GM12873 (cell line): ENCODE data around the gene CISH.

Source experiments
- TF ChIP-seq, protein P1 (sequence below): IDR thresholded peaks from 2 replicates; pipeline ENCODE4 v1.5.1; 2012; ENCODE audit warnings: low read depth, mild to moderate bottlenecking, moderate library complexity, low read length, control low read depth; ENCODE audit not compliant: insufficient read depth; ENCODE audit errors: missing control alignments

The CISH gene

DNA sequence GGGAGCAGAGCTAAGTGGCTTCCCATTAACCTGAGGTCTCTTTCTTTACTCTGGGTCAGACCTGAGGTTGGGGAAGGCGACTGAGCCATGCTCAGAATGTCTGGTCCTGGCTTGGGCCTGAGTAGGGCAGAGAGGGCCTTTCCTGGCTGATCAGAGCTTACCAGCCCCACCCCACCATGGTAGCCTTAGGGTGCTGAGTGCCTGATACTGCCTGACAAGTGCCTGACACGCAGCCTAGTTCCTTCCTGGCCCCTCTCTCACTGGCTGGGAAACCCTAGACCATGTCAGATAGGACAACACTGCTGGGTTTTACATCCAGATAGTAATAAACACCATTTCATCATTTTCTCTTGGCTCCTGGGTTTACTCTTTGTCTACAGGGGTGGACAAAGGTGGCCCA lies 37.4 kb upstream of the CISH start:
- TF ChIP-seq, protein P1, sequence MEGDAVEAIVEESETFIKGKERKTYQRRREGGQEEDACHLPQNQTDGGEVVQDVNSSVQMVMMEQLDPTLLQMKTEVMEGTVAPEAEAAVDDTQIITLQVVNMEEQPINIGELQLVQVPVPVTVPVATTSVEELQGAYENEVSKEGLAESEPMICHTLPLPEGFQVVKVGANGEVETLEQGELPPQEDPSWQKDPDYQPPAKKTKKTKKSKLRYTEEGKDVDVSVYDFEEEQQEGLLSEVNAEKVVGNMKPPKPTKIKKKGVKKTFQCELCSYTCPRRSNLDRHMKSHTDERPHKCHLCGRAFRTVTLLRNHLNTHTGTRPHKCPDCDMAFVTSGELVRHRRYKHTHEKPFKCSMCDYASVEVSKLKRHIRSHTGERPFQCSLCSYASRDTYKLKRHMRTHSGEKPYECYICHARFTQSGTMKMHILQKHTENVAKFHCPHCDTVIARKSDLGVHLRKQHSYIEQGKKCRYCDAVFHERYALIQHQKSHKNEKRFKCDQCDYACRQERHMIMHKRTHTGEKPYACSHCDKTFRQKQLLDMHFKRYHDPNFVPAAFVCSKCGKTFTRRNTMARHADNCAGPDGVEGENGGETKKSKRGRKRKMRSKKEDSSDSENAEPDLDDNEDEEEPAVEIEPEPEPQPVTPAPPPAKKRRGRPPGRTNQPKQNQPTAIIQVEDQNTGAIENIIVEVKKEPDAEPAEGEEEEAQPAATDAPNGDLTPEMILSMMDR = no peak

DNA sequence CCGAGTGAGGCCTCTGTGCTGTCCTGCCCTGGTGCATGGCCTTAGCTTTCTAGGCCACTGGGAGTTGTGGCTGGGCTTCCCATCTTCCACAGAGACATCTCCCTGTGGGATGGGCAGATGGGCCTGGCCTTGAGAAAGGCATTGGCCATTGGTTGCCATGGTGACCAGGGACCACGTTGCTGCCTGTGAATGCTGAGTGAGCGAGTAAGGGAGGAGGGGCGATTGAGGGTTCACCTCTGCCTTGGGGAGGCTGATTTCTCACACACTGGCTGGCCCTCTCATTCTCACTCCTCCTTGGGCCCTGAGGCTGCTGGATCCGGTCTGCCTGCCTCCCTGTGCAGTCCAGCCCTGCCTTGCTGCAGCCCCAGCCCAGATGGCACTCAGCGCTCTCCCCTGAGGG lies 36.7 kb upstream of the CISH start:
- TF ChIP-seq, protein P1 = no peak

DNA sequence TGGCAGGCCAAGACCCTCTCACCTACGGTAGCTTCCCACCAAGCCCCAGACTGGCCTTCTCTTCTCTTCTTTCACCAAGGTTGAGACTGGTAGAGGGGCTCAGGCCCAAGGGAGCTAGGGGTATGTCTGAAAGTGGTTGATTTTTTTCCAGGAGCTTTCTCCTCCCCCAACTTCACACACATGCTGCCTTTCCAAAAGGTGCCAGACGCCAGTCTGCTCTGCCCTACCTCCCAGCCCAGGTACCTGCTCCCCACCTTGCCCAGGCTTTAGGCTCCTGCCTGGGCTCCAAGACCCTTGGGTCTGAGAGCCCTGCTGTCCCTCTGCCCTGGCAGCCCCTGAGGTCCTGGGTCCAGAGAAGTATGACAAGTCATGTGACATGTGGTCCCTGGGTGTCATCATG lies 33.8 kb upstream of the CISH start:
- TF ChIP-seq, protein P1 = no peak

DNA sequence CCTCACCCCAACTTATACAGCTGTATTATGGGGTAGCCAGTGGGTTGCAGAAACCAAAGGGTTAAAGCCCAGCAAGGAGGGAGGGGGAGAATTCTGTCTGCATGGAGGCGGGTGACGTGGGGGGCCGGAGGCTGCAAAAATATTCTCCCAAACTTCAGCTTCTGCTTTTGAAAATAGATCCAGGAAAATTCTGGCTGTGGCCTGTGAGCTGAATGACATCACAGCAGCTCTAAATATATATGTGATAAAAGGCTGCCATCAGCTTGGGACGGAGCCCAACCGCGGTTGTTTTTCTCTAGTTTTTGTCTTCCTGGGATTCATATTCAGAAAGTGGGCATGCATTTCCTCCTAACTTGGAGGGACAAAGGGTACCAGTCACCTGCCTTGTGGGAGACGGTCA lies 33.0 kb upstream of the CISH start:
- TF ChIP-seq, protein P1 = no peak

DNA sequence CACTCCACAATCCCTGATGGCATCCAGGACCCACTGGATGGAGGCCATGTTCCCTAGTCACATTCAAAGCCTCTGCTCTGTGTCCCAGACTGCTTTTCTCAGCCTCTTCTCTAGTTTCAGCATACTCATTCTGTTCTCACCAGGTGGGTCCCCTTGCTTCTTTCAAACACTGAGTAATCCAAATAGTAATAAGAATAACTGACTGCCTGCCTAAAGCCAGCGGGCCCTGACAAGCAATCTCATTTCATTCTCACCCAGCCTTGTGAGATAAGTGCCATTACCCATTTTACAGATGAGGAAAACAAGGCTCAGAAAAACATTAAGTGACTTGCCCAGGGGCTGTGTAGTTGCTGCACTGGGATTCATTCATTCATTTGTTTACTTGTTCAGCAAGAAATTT lies 30.8 kb upstream of the CISH start:
- TF ChIP-seq, protein P1 = no peak

DNA sequence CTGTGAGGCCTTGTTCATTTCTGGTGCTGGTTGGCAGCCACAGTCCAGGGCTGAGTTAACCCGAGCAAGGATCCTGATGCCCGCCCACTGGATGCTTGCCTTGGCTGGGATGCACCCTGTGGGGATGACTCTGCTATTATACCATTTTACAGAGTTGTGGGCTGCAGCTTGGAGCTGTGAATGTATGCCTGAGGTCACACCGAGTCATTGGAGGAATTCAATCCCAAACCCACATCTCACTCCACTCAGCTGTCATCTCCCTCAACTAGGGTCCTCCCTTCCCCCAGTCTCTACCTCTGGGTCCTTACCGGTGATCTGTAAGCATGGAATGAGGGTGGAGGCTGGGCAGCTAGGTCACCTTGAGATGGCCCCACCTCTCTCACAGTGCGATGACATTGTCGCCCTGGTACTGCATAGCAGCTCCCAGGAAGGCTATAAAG lies 27.5 kb upstream of the CISH start:
- TF ChIP-seq, protein P1 = no peak

DNA sequence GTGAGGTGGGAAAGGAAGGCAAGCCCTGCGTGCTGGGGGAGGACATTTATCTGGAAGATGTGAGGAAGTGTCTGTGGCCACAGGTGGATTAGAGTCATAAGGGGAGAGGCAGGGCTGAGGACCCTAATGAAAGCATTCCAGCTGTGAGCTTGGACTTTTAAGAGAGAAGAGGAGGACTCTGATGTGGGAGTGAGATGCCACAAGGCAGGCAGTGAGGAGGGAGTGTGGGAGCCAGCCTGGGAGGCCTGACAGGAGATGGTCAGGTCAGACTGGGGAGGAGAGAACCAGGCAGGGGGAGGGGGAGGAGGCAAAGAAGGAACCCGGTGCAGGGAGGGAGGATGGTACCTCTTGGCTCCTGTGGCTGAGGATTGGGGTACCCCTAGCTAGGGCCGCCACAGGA lies 26.4 kb upstream of the CISH start:
- TF ChIP-seq, protein P1 = no peak
